K562 (cell line): ENCODE results near the gene HOXC5. TPM values are rescaled to one million over a fixed set of nuclear protein-coding genes. Genes with fewer than 3 reads are reported as not detected.

Experiments used
- ATF1 ChIP-seq, 2 experiments: fragments of 450-650 bp in 1 of 2; IDR thresholded peaks; 2 replicates each; pipeline ENCODE4 v1.6.1; 2016; ENCODE audit warnings: missing compliant biosample characterization in 1 of 2, missing genetic modification characterization in 1 of 2
- EHMT2 ChIP-seq: fragments of 450-650 bp; IDR thresholded peaks from 2 replicates; pipeline ENCODE4 v1.6.1; 2018; ENCODE audit warnings: antibody characterized with exemption
- EP400 ChIP-seq: fragments of 450-650 bp; IDR thresholded peaks from 2 replicates; pipeline ENCODE4 v1.6.1; 2017; ENCODE audit warnings: antibody characterized with exemption, mild to moderate bottlenecking, moderate library complexity
- JUN ChIP-seq, 2 experiments: sonication (generic) in 1 of 2; formaldehyde crosslinking in 1 of 2; IDR thresholded peaks; 2 replicates each; pipeline versions ENCODE4 v1.6.1 to v1.8.0; 2012 to 2022; ENCODE audit warnings: borderline replicate concordance in 2 of 2, mild to moderate bottlenecking in 2 of 2, improper control_type of control experiment in 1 of 2, low read depth in 1 of 2, low read length in 1 of 2, missing genetic modification reagents in 1 of 2
- LARP7 ChIP-seq: fragments of 450-650 bp; IDR thresholded peaks from 2 replicates; pipeline ENCODE4 v1.6.1; 2016
- NCOA2 ChIP-seq, 2 experiments: fragments of 450-650 bp; IDR thresholded peaks; 2 replicates each; pipeline ENCODE4 v1.6.1; 2018; ENCODE audit warnings: mild to moderate bottlenecking in 2 of 2, moderate library complexity in 1 of 2; ENCODE audit not compliant: partially characterized antibody in 2 of 2
- NRF1 ChIP-seq, 2 experiments: fragments of 450-650 bp; IDR thresholded peaks in 1 of 2; conservative IDR thresholded peaks in 1 of 2; 2 replicates each; pipeline ENCODE4 v1.6.1; 2014; ENCODE audit warnings: mild to moderate bottlenecking in 2 of 2
- SMC3 ChIP-seq: conservative IDR thresholded peaks from 2 replicates; pipeline ENCODE4 v1.6.1; 2011; ENCODE audit warnings: low read depth, low read length, improper control_type of control experiment; ENCODE audit not compliant: insufficient read depth
- SPI1 ChIP-seq: IDR thresholded peaks from 2 replicates; pipeline ENCODE4 v1.6.1; 2011; ENCODE audit warnings: low read depth, low read length, control low read depth, borderline replicate concordance
- TAL1 ChIP-seq: fragments of 450-650 bp; IDR thresholded peaks from 2 replicates; pipeline ENCODE4 v1.6.1; 2016; ENCODE audit warnings: mild to moderate bottlenecking
- TEAD1 ChIP-seq, 2 experiments: fragments of 450-650 bp in 1 of 2; sonication (generic) in 1 of 2; formaldehyde crosslinking; IDR thresholded peaks; 2 replicates each; pipeline versions ENCODE4 v1.4.0 to v1.8.0; 2020 to 2022; ENCODE audit warnings: mild to moderate bottlenecking in 2 of 2, missing genetic modification reagents in 1 of 2
- ZNF445 ChIP-seq: fragments of 250-450 bp; sonication (Bioruptor Pico); IDR thresholded peaks from 2 replicates; pipeline ENCODE4 v1.4.0; 2020; ENCODE audit warnings: low read depth, mild to moderate bottlenecking, moderate library complexity
- ZNF507 ChIP-seq: conservative IDR thresholded peaks from 2 replicates; pipeline ENCODE4 v1.6.1; 2017; ENCODE audit warnings: missing genetic modification characterization, missing compliant biosample characterization
- polyA plus RNA-seq, 8 experiments: library from polyadenylated mRNA; depleted of rRNA in 4 of 8; stranded (reverse) in 5 of 8; unstranded in 3 of 8; fragments of >200 nt; fragmentation: Nextera tagmentation in 2 of 8; fragmentation: Illumina TruSeq in 1 of 8; extraction: Ambion mirVana in 2 of 8; extraction: Trizol in 1 of 8; gene quantifications; 2 replicates each; pipeline versions ENCODE4 v1.2.1 to v1.2.3, GENCODE V29; 2011 to 2014; ENCODE audit warnings: inconsistent platforms in 1 of 8, missing spikeins in 1 of 8
- total RNA-seq, 7 experiments: library from RNA; depleted of rRNA in 6 of 7; stranded (reverse); fragments of >200 nt in 6 of 7; fragmentation: Illumina TruSeq in 2 of 7; extraction: Trizol in 2 of 7; gene quantifications; 2 replicates each; pipeline versions ENCODE4 v1.2.1 to v1.2.3, GENCODE V29; 2011 to 2021; ENCODE audit warnings: low replicate concordance in 1 of 7
- TF ChIP-seq, protein P1 (sequence below): fragments of 250-450 bp; sonication (Bioruptor Pico); IDR thresholded peaks from 2 replicates; pipeline ENCODE4 v1.8.0; 2021; ENCODE audit warnings: borderline replicate concordance, mild to moderate bottlenecking, moderate library complexity; ENCODE audit not compliant: poor library complexity, severe bottlenecking
- TF ChIP-seq, protein P2 (sequence below): fragments of 250-450 bp; sonication (Bioruptor Pico); IDR thresholded peaks from 2 replicates; pipeline ENCODE4 v1.5.0; 2020; ENCODE audit warnings: mild to moderate bottlenecking, borderline replicate concordance
- TF ChIP-seq, protein P3 (sequence below): sonication (generic); formaldehyde crosslinking; IDR thresholded peaks from 2 replicates; pipeline ENCODE4 v1.8.0; 2023; ENCODE audit warnings: mild to moderate bottlenecking, missing genetic modification reagents
- TF ChIP-seq, protein P4 (sequence below): sonication (generic); formaldehyde crosslinking; IDR thresholded peaks from 2 replicates; pipeline ENCODE4 v1.8.0; 2022; ENCODE audit warnings: mild to moderate bottlenecking, missing genetic modification reagents

The HOXC5 gene
- total and polyA plus RNA-seq, 9 of the 15 experiments (the other 6 are each of a cell fraction or from before 2014, with no cell fraction given) = 0.10 to 0.44 (median 0.18) TPM; not detected in 4

DNA sequence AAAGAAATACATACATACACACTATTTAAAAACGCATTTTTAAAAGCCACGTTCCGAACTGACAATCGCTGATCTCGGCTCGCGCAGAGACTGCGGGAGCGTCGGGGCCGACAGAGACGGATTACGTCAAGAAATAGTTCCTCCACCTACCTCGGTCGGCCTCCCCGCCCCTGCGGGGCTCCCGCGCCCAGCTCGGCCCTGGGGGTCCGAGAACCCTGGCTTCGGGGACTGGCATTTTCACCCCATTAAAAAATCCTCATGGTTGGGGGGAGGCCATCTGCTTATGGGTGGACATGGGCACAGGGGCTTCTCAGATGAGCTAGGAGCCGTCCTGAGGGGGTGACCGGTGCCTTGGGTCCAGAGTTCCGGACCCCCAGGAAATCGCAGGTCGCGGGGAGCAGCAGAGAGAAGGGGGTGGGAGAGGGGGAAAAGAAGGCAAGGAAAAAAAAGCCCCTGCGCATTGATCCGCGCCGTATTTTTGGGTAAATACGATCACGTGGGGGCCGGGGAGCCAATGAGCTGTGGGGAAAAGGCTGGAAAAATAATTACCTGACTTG is 33.2 kb upstream of the HOXC5 start (continued):
- no peak for TF ChIP-seq TAL1
- TF ChIP-seq SMC3 = no peak
- TF ChIP-seq, protein P1, sequence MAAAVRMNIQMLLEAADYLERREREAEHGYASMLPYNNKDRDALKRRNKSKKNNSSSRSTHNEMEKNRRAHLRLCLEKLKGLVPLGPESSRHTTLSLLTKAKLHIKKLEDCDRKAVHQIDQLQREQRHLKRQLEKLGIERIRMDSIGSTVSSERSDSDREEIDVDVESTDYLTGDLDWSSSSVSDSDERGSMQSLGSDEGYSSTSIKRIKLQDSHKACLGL (CRISPR knock-in tag) = no peak
- 0 out of 2 replicates have a peak, but pooled peaks have one; percentile 26 for TF ChIP-seq JUN (IDR thresholded peaks at IDR 0.05; ENCODE audit: borderline replicate concordance, low read depth, low read length)
- no peak; the same call in 1 of the 2 replicates for TF ChIP-seq JUN (CRISPR knock-in tag; IDR thresholded peaks at IDR 0.05; ENCODE audit: borderline replicate concordance)
- TF ChIP-seq TEAD1 (CRISPR knock-in tag; IDR thresholded peaks at IDR 0.05) = no peak; a peak in 1 of 4 replicates
- TF ChIP-seq SPI1 = no peak
- no peak for TF ChIP-seq NCOA2 (IDR thresholded peaks at IDR 0.05; ENCODE audit: partially characterized antibody in 2 of 2)
- no peak for TF ChIP-seq EHMT2
- TF ChIP-seq ATF1 (CRISPR knock-in tag; IDR thresholded peaks at IDR 0.05) = no peak
- peak; percentile 92 for TF ChIP-seq ATF1 (tag; IDR thresholded peaks at IDR 0.05)
- no peak for TF ChIP-seq LARP7
- no peak for TF ChIP-seq ZNF445 (CRISPR knock-in tag)
- TF ChIP-seq, protein P2, sequence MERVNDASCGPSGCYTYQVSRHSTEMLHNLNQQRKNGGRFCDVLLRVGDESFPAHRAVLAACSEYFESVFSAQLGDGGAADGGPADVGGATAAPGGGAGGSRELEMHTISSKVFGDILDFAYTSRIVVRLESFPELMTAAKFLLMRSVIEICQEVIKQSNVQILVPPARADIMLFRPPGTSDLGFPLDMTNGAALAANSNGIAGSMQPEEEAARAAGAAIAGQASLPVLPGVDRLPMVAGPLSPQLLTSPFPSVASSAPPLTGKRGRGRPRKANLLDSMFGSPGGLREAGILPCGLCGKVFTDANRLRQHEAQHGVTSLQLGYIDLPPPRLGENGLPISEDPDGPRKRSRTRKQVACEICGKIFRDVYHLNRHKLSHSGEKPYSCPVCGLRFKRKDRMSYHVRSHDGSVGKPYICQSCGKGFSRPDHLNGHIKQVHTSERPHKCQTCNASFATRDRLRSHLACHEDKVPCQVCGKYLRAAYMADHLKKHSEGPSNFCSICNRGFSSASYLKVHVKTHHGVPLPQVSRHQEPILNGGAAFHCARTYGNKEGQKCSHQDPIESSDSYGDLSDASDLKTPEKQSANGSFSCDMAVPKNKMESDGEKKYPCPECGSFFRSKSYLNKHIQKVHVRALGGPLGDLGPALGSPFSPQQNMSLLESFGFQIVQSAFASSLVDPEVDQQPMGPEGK (CRISPR knock-in tag) = no peak
- TF ChIP-seq NRF1 (conservative IDR thresholded peaks at IDR 0.05 in 1 of 2, IDR thresholded peaks at IDR 0.05 in 1 of 2) = peak; percentile 67 to 70
- no peak for TF ChIP-seq ZNF507 (tag)
- peak; percentile 72 for TF ChIP-seq EP400
- TF ChIP-seq, protein P3, sequence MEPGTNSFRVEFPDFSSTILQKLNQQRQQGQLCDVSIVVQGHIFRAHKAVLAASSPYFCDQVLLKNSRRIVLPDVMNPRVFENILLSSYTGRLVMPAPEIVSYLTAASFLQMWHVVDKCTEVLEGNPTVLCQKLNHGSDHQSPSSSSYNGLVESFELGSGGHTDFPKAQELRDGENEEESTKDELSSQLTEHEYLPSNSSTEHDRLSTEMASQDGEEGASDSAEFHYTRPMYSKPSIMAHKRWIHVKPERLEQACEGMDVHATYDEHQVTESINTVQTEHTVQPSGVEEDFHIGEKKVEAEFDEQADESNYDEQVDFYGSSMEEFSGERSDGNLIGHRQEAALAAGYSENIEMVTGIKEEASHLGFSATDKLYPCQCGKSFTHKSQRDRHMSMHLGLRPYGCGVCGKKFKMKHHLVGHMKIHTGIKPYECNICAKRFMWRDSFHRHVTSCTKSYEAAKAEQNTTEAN = no peak
- TF ChIP-seq, protein P4, sequence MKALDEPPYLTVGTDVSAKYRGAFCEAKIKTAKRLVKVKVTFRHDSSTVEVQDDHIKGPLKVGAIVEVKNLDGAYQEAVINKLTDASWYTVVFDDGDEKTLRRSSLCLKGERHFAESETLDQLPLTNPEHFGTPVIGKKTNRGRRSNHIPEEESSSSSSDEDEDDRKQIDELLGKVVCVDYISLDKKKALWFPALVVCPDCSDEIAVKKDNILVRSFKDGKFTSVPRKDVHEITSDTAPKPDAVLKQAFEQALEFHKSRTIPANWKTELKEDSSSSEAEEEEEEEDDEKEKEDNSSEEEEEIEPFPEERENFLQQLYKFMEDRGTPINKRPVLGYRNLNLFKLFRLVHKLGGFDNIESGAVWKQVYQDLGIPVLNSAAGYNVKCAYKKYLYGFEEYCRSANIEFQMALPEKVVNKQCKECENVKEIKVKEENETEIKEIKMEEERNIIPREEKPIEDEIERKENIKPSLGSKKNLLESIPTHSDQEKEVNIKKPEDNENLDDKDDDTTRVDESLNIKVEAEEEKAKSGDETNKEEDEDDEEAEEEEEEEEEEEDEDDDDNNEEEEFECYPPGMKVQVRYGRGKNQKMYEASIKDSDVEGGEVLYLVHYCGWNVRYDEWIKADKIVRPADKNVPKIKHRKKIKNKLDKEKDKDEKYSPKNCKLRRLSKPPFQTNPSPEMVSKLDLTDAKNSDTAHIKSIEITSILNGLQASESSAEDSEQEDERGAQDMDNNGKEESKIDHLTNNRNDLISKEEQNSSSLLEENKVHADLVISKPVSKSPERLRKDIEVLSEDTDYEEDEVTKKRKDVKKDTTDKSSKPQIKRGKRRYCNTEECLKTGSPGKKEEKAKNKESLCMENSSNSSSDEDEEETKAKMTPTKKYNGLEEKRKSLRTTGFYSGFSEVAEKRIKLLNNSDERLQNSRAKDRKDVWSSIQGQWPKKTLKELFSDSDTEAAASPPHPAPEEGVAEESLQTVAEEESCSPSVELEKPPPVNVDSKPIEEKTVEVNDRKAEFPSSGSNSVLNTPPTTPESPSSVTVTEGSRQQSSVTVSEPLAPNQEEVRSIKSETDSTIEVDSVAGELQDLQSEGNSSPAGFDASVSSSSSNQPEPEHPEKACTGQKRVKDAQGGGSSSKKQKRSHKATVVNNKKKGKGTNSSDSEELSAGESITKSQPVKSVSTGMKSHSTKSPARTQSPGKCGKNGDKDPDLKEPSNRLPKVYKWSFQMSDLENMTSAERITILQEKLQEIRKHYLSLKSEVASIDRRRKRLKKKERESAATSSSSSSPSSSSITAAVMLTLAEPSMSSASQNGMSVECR (CRISPR knock-in tag) = no peak
